GM10847 (cell line): ENCODE measurements around the gene RAB43.

Experiments
- POLR2A ChIP-seq: IDR thresholded peaks from 2 replicates; pipeline ENCODE4 v1.6.1; 2011; ENCODE audit not compliant: insufficient read length; ENCODE audit errors: extremely low read depth

Gene RAB43

GRCh38 chr3:129126726-129127280 lies 5.2 kb upstream of the RAB43 start:
- no peak for TF ChIP-seq POLR2A

- no peak for TF ChIP-seq POLR2A
Measured at GRCh38 chr3:129123314-129124060, 1.9 kb upstream of the RAB43 start.

DNA sequence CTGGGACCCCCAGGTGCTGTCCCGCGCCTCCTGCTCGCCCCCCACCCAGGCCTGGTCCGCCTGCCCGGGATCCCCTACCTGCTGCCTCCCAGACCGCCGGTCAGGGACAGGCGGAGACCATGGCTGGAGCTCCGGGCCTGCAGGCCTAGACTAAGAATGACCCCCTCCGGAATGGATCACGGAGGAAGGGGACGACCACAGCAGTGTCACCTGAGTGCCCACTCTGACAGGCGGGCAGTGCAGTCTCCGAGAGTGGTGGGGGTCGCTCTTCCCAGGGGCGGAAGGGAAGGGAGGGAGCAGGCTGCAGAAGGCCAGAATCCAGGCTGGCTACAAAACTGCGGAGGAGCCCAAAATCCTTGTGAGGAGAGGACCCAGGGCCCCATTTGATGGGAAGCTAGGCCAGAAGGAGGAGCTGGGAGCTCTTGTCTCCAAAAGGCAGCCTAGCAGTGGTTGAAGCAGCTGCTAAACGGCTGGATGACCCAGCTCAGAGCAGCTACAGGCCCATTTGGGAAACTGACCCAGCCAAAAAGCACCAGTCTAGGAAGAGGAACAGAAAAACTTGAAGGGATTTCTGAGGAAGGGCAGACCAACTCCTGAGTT lies 908 bp upstream of the RAB43 start:
- no peak for TF ChIP-seq POLR2A

DNA sequence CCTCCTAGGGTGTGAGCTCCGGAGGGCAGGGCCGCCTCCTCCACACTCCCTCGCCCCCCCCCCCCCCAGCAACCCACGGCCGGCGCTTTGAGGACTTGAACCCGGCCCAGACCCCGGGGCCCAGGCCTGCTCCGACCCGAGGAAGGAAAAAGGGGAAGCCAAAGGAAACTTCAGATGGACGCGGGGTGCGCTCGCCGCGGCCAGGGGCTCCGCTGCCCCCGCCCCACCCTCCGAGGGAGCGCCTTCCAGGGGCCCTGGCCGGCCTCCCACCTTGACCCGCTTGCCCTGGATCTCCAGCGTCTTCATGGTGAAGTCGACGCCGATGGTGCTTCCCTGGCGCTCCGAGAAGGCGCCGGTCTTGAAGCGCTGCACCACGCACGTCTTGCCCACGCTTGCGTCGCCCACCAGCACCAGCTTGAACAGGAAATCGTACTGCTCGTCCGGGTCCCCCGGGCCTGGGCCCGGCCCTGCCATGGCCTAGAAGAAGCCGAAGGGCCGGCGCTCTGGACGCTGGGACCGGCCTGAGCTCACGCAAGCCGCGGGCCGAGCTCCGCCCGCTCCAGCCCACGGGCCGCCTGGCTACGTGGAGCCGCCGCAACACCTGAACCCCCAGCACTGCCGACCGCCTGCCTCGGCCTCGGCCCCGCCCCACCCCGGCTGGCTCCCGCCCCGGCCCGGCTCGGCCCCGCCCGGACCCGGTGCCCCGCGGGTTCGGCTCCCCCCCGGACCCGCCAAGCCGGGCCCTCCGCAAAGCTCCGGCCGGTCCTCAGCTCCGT lies 400 bp downstream of the RAB43 start:
- TF ChIP-seq POLR2A: peak; percentile 51

- TF ChIP-seq POLR2A: peak; percentile 61
Measured at GRCh38 chr3:129120254-129121004, 1.2 kb downstream of the RAB43 start.

DNA sequence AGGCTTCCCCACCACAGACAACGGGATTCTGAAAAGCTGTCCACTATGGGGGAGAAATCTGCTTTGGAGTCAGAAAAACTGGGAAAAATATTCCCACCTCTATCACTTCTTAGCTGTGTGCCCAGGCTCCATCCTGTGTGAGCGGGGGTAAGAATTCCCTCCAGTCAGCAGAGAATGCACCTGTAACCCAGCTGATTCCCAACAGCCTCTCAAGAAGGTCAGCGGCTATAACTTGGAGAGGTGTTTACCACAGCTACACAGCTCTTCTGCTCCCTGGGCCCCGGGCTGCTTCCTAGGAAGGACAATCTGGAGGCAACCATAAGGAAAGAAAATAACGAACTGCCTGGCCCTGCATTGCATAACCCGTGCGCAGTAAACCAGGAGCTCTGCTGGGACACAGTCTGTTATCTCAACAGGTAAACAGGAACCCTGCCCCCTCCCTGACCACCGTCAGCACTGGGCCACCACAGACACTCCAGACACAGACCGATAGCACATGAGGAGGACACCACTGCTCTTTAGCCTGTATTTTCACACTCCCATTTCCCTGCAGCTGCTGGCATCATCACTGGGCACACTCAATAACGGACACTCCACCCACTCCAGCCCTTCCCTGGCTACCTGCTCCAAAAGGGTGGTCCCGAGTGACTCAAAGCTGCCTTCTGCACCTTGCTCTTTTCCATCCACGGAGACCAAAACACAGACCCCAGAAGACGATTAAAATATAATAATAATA lies 2.1 kb downstream of the RAB43 start:
- TF ChIP-seq POLR2A: no peak

DNA sequence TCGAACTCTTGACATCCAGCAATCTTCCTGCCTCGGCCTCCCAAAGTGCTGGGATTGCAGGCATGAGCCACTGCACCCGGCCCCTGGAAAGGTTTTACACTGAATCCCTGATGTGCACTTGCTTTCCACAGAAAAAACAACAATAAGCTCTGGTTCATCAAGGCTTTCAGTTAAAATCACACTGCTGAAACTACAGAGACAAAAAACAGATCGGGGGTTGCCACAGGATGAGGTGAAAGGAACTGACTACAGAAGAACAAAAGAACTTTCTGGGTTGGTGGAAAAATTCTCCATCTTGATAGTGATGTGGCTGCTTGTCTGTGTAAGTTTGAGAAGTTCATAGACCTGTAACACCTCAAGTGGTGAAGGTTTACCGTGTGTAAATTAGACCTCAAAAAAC lies 2.9 kb downstream of the RAB43 start:
- TF ChIP-seq POLR2A: no peak

- TF ChIP-seq POLR2A: no peak
Measured at GRCh38 chr3:129117134-129117533, 4.5 kb downstream of the RAB43 start.

- no peak for TF ChIP-seq POLR2A
Measured at GRCh38 chr3:129116482-129116946, 5.1 kb downstream of the RAB43 start.

- no peak for TF ChIP-seq POLR2A
Measured at GRCh38 chr3:129114455-129114854, 7.1 kb downstream of the RAB43 start.

DNA sequence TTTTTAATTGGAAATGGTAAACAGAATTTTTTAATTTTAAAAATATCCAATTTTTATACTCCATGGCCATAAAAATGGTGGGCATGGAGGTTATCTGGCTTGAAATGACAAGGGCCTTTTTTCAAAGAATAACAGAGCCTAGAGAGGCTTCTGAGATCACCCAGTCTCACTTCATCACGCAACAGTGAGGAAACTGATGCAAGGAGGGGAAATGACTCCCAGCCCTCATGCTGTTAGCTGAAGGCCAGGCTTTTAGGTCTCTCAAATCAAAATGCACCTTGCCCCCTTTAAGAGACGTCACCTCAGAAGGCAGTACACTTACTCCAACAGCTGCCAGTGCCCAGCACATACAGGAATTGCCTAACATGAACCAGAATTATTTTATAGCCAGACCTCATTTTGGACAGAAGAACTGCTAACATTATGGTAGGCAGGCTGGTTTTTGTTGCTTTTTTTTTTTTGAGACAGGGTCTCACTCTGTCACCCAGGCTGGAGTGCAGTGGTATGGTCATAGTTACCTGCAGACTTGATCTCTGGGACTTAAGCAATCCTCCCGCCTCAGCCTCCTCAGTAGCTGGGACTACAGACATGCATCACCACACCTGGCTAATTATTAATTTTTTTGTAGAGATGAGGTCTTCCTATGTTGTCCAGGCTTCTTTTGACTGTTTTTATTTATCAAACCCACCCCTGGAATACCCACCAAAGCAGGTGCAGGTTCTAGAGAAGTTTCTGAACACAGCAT lies 9.1 kb downstream of the RAB43 start:
- no peak for TF ChIP-seq POLR2A

- TF ChIP-seq POLR2A: no peak
Measured at GRCh38 chr3:129107793-129108192, 13.8 kb downstream of the RAB43 start.

GRCh38 chr3:129106866-129107565 lies 14.6 kb downstream of the RAB43 start:
- TF ChIP-seq POLR2A: no peak
